Measurements from ENCODE around the gene KPNA4. TPM values are rescaled to one million over a fixed set of nuclear protein-coding genes. Genes with fewer than 3 reads are reported as not detected.
"Not testable (repeated sequence)": the region's sequence is repeated elsewhere in the genome, so short reads cannot be mapped to it uniquely, and the experiment has no call there.

Gene KPNA4
- polyA plus RNA-seq, 2 of the 4 experiments (the other 2 are of a cell fraction), result 35.0 to 36.5 TPM

DNA sequence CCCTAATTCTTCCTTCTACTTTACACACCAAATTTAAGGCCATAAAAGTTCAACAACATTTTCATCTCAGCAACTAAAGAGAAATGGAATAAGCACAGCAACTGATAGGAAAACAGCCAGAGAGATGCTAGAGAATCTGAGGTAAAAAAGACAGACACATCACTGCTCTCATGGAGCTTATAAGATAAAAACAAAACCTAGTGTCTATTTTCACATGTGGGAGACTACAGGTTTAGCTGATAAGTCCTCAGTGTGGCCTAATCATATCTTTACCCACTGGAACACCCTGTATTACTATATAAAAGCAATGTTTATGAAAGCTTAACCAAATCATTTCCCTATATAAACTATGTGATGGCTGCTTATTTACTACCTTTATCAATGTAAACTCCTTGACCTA is 33.0 kb downstream of the KPNA4 start:
- ChIA-PET CTCF (no interaction called here), POLR2A (no interaction called here)
- H3K4me1 ChIP-seq, result no peaks in the 10 kb centered on the region
- H3K4me2 ChIP-seq, result no peak overlapping the region
- H3K4me3 ChIP-seq, result no peak overlapping the region
- ATAC-seq, result no peak
- no peaks in the 10 kb centered on the region for H3K9me3 ChIP-seq
- no peak for TF ChIP-seq ZSCAN20 (CRISPR knock-in tag; IDR thresholded peaks at IDR 0.05)
- TF ChIP-seq NFE2L2 (conservative IDR thresholded peaks at IDR 0.05; ENCODE audit: low read length), result no peak
- TF ChIP-seq FOSB (CRISPR knock-in tag; IDR thresholded peaks at IDR 0.05), result no peak
- TF ChIP-seq RAD21 (conservative IDR thresholded peaks at IDR 0.05 in 1 of 2, IDR thresholded peaks at IDR 0.05 in 1 of 2), result no peak
- no peak for TF ChIP-seq EHMT2 (IDR thresholded peaks at IDR 0.05; ENCODE audit: low read depth)
- H3K27ac ChIP-seq, result no peak overlapping the region
- FAIRE-seq, result no peak
- DNase-seq (ENCODE audit: low read depth in 1 of 2, low spot score in 1 of 2), result no peak

DNA sequence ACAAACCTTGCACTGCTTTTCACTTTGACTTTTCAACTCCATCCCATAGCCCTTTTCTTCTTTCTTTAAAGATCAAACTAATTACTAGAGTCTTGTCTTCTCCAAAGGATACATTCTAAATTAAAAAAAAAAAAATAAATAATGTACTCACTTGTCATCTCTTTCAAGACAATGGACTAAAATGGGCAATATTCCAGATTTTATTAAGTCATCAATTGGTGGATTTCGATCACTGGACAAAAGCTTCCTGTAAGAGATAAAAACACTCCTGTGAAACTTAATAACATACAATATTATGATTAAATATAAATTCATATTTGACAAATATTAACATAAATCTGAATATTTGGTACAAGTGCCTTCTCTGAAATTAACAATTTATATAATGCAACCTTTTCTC is 34.1 kb downstream of the KPNA4 start:
- ATAC-seq (no peak), FAIRE-seq (no peak), DNase-seq (ENCODE audit: low read depth in 1 of 2, low spot score in 1 of 2) (no peak)
- Histone ChIP-seq H3K4me3 (no peak overlapping the region), H3K27ac (no peak overlapping the region), H3K4me1 (no peaks in the 10 kb centered on the region), H3K4me2 (no peak overlapping the region), H3K9me3 (no peaks in the 10 kb centered on the region)
- 89% methylated on average over 1 of the region's 1 CpG for WGBS (ENCODE audit: missing lambda C conversion rate)
- TF ChIP-seq, protein P1, sequence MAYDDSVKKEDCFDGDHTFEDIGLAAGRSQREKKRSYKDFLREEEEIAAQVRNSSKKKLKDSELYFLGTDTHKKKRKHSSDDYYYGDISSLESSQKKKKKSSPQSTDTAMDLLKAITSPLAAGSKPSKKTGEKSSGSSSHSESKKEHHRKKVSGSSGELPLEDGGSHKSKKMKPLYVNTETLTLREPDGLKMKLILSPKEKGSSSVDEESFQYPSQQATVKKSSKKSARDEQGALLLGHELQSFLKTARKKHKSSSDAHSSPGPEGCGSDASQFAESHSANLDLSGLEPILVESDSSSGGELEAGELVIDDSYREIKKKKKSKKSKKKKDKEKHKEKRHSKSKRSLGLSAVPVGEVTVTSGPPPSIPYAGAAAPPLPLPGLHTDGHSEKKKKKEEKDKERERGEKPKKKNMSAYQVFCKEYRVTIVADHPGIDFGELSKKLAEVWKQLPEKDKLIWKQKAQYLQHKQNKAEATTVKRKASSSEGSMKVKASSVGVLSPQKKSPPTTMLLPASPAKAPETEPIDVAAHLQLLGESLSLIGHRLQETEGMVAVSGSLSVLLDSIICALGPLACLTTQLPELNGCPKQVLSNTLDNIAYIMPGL (CRISPR knock-in tag; IDR thresholded peaks at IDR 0.05; ENCODE audit: borderline replicate concordance), result no peak
- TF ChIP-seq, protein P2, sequence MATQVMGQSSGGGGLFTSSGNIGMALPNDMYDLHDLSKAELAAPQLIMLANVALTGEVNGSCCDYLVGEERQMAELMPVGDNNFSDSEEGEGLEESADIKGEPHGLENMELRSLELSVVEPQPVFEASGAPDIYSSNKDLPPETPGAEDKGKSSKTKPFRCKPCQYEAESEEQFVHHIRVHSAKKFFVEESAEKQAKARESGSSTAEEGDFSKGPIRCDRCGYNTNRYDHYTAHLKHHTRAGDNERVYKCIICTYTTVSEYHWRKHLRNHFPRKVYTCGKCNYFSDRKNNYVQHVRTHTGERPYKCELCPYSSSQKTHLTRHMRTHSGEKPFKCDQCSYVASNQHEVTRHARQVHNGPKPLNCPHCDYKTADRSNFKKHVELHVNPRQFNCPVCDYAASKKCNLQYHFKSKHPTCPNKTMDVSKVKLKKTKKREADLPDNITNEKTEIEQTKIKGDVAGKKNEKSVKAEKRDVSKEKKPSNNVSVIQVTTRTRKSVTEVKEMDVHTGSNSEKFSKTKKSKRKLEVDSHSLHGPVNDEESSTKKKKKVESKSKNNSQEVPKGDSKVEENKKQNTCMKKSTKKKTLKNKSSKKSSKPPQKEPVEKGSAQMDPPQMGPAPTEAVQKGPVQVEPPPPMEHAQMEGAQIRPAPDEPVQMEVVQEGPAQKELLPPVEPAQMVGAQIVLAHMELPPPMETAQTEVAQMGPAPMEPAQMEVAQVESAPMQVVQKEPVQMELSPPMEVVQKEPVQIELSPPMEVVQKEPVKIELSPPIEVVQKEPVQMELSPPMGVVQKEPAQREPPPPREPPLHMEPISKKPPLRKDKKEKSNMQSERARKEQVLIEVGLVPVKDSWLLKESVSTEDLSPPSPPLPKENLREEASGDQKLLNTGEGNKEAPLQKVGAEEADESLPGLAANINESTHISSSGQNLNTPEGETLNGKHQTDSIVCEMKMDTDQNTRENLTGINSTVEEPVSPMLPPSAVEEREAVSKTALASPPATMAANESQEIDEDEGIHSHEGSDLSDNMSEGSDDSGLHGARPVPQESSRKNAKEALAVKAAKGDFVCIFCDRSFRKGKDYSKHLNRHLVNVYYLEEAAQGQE (IDR thresholded peaks at IDR 0.05), result no peak
- TF ChIP-seq, protein P3, sequence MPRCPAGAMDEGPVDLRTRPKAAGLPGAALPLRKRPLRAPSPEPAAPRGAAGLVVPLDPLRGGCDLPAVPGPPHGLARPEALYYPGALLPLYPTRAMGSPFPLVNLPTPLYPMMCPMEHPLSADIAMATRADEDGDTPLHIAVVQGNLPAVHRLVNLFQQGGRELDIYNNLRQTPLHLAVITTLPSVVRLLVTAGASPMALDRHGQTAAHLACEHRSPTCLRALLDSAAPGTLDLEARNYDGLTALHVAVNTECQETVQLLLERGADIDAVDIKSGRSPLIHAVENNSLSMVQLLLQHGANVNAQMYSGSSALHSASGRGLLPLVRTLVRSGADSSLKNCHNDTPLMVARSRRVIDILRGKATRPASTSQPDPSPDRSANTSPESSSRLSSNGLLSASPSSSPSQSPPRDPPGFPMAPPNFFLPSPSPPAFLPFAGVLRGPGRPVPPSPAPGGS (IDR thresholded peaks at IDR 0.05), result no peak
- TF ChIP-seq ZC3H11A (IDR thresholded peaks at IDR 0.05) (no peak), ESRRA (IDR thresholded peaks at IDR 0.05; ENCODE audit: borderline replicate concordance, low read length) (no peak), PHF8 (IDR thresholded peaks at IDR 0.05; ENCODE audit: borderline replicate concordance, low read depth) (no peak), MYC (IDR thresholded peaks at IDR 0.05; ENCODE audit: borderline replicate concordance, low read length) (no peak), POLR2AphosphoS2 (conservative IDR thresholded peaks at IDR 0.05; ENCODE audit: low read length) (no peak), GATA3 (IDR thresholded peaks at IDR 0.05; ENCODE audit: borderline replicate concordance) (no peak), RFX5 (IDR thresholded peaks at IDR 0.05) (no peak), FOSL2 (IDR thresholded peaks at IDR 0.05) (no peak), FOSL2 (CRISPR knock-in tag; IDR thresholded peaks at IDR 0.05) (no peak), EP300 (IDR thresholded peaks at IDR 0.05) (no peak)
- TF ChIP-seq, protein P4, sequence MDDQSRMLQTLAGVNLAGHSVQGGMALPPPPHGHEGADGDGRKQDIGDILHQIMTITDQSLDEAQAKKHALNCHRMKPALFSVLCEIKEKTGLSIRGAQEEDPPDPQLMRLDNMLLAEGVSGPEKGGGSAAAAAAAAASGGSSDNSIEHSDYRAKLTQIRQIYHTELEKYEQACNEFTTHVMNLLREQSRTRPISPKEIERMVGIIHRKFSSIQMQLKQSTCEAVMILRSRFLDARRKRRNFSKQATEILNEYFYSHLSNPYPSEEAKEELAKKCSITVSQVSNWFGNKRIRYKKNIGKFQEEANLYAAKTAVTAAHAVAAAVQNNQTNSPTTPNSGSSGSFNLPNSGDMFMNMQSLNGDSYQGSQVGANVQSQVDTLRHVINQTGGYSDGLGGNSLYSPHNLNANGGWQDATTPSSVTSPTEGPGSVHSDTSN (IDR thresholded peaks at IDR 0.05), result no peak
- POLR2A ChIA-PET, result no interaction called here
- CTCF ChIA-PET, result no interaction called here

DNA sequence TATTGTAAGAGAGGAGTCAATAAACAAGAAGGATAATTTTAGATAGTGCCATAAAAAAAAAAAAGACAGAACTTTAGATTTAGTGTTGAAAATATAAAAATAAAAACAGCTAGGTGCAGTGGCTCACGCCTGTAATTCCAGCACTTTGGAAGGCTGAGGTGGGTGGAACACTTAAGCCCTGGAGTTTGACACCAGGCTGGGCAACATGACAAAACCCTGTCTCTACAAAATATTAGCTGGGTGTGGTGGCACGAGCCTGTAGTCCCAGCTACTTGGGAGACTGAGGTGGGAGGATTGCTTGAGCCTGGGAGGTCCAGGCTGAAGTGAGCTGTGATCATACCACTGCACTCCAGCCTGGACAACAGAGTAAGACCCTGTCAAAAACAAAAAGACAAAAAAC is 49.0 kb downstream of the KPNA4 start:
- FAIRE-seq, H3K27ac ChIP-seq: not testable (repeated sequence)

More for the DNA sequence above, 49.0 kb downstream of the KPNA4 start:
- H3K4me1 ChIP-seq; H3K4me3 ChIP-seq; CTCF ChIA-PET; H3K4me2 ChIP-seq; ATAC-seq; POLR2A ChIA-PET; H3K9me3 ChIP-seq; DNase-seq (ENCODE audit: low read depth in 1 of 2, low spot score in 1 of 2): not testable (repeated sequence)
- WGBS (ENCODE audit: missing lambda C conversion rate), result 92% methylated on average over 2 of the region's 2 CpGs
